WTC11 (cell line): Measurements from ENCODE around the gene FBXO42.

ENCODE experiments used
- IRF2 ChIP-seq: sonication (generic); formaldehyde crosslinking; IDR thresholded peaks from 2 replicates; pipeline ENCODE4 v1.8.0; 2022; ENCODE audit warnings: low read depth, missing genetic modification reagents, borderline replicate concordance
- NFYB ChIP-seq: sonication (generic); formaldehyde crosslinking; conservative IDR thresholded peaks from 2 replicates; pipeline ENCODE4 v1.8.0; 2022; ENCODE audit warnings: low read depth, missing genetic modification reagents
- ZBTB21 ChIP-seq: sonication (generic); formaldehyde crosslinking; IDR thresholded peaks from 2 replicates; pipeline ENCODE4 v1.8.1; 2023; ENCODE audit warnings: mild to moderate bottlenecking, missing genetic modification reagents, borderline replicate concordance
- ZNF263 ChIP-seq: sonication (generic); formaldehyde crosslinking; IDR thresholded peaks from 2 replicates; pipeline ENCODE4 v1.8.1; 2022; ENCODE audit warnings: low read depth, mild to moderate bottlenecking, moderate library complexity, missing genetic modification reagents
- ZNF416 ChIP-seq: fragments of 250-450 bp; sonication (Bioruptor Pico); IDR thresholded peaks from 2 replicates; pipeline ENCODE4 v1.9.0; 2021; ENCODE audit warnings: mild to moderate bottlenecking, inconsistent platforms
- TF ChIP-seq, protein P1 (sequence below): sonication (generic); formaldehyde crosslinking; IDR thresholded peaks from 2 replicates; pipeline ENCODE4 v1.8.1; 2022; ENCODE audit warnings: low read depth, missing genetic modification reagents, borderline replicate concordance
- TF ChIP-seq, protein P2 (sequence below): fragments of 200-600 bp; IDR thresholded peaks from 2 replicates; pipeline ENCODE4 v1.8.0; 2022; ENCODE audit warnings: antibody characterized with exemption
- TF ChIP-seq, protein P3 (sequence below): sonication (generic); formaldehyde crosslinking; IDR thresholded peaks from 2 replicates; pipeline ENCODE4 v1.8.0; 2022; ENCODE audit warnings: mild to moderate bottlenecking, missing genetic modification reagents
- TF ChIP-seq, protein P4 (sequence below): sonication (generic); formaldehyde crosslinking; conservative IDR thresholded peaks from 2 replicates; pipeline ENCODE4 v1.8.1; 2023; ENCODE audit warnings: mild to moderate bottlenecking, low read depth, missing genetic modification reagents, moderate library complexity

DNA sequence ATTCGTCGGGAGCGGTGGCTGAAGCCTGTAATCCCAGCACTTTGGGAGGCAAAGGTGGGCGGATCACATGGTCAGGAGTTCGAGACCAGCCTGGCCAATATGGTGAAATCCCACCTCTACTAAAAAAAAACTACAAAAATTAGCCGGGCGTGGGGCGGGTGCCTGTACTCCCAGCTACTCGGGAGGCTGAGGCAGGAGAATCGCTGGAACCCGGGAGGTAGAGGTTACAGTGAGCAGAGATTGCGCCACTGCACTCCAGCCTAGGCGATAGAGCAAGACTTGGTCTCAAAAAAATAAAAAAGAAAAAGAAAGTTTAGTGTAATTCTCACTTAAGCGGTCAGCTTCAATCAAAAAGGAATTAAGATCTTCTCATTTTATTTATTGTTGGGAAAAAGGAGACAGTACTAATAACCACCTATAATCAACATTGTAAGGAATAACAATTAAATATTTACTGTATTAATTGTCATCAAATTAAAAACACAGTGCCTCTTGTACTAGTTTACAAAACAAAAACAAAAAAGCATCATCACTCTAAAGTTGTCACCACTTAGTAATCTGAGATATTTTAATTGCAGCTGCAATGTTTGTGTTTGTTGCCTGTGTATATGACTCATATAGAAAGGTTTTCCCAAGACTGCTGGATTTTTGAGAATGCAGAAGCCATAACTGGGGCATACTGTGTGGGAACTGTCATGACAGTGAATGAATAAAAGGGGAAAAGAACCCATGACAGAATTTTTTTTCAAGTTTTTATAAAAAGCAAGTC lies 3.7 kb downstream of the FBXO42 start:
- TF ChIP-seq, protein P1, sequence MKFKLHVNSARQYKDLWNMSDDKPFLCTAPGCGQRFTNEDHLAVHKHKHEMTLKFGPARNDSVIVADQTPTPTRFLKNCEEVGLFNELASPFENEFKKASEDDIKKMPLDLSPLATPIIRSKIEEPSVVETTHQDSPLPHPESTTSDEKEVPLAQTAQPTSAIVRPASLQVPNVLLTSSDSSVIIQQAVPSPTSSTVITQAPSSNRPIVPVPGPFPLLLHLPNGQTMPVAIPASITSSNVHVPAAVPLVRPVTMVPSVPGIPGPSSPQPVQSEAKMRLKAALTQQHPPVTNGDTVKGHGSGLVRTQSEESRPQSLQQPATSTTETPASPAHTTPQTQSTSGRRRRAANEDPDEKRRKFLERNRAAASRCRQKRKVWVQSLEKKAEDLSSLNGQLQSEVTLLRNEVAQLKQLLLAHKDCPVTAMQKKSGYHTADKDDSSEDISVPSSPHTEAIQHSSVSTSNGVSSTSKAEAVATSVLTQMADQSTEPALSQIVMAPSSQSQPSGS: no peak
- TF ChIP-seq, protein P2, sequence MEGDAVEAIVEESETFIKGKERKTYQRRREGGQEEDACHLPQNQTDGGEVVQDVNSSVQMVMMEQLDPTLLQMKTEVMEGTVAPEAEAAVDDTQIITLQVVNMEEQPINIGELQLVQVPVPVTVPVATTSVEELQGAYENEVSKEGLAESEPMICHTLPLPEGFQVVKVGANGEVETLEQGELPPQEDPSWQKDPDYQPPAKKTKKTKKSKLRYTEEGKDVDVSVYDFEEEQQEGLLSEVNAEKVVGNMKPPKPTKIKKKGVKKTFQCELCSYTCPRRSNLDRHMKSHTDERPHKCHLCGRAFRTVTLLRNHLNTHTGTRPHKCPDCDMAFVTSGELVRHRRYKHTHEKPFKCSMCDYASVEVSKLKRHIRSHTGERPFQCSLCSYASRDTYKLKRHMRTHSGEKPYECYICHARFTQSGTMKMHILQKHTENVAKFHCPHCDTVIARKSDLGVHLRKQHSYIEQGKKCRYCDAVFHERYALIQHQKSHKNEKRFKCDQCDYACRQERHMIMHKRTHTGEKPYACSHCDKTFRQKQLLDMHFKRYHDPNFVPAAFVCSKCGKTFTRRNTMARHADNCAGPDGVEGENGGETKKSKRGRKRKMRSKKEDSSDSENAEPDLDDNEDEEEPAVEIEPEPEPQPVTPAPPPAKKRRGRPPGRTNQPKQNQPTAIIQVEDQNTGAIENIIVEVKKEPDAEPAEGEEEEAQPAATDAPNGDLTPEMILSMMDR: no peak
- no peak for TF ChIP-seq IRF2 (CRISPR knock-in tag)
- TF ChIP-seq, protein P3, sequence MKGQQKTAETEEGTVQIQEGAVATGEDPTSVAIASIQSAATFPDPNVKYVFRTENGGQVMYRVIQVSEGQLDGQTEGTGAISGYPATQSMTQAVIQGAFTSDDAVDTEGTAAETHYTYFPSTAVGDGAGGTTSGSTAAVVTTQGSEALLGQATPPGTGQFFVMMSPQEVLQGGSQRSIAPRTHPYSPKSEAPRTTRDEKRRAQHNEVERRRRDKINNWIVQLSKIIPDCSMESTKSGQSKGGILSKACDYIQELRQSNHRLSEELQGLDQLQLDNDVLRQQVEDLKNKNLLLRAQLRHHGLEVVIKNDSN: no peak
- TF ChIP-seq ZBTB21 (CRISPR knock-in tag): no peak
- no peak for TF ChIP-seq NFYB (CRISPR knock-in tag)
- TF ChIP-seq ZNF263 (CRISPR knock-in tag): no peak
- no peak for TF ChIP-seq ZNF416 (CRISPR knock-in tag)
- TF ChIP-seq, protein P4, sequence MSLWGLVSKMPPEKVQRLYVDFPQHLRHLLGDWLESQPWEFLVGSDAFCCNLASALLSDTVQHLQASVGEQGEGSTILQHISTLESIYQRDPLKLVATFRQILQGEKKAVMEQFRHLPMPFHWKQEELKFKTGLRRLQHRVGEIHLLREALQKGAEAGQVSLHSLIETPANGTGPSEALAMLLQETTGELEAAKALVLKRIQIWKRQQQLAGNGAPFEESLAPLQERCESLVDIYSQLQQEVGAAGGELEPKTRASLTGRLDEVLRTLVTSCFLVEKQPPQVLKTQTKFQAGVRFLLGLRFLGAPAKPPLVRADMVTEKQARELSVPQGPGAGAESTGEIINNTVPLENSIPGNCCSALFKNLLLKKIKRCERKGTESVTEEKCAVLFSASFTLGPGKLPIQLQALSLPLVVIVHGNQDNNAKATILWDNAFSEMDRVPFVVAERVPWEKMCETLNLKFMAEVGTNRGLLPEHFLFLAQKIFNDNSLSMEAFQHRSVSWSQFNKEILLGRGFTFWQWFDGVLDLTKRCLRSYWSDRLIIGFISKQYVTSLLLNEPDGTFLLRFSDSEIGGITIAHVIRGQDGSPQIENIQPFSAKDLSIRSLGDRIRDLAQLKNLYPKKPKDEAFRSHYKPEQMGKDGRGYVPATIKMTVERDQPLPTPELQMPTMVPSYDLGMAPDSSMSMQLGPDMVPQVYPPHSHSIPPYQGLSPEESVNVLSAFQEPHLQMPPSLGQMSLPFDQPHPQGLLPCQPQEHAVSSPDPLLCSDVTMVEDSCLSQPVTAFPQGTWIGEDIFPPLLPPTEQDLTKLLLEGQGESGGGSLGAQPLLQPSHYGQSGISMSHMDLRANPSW (CRISPR knock-in tag): no peak
